ENCODE results near the gene BRSK1. TPM values are rescaled to one million over a fixed set of nuclear protein-coding genes. Genes with fewer than 3 reads are reported as not detected.

The BRSK1 gene
- total and polyA plus RNA-seq, 9 donors: 1.9 to 11.3 (median 4.8) TPM

DNA sequence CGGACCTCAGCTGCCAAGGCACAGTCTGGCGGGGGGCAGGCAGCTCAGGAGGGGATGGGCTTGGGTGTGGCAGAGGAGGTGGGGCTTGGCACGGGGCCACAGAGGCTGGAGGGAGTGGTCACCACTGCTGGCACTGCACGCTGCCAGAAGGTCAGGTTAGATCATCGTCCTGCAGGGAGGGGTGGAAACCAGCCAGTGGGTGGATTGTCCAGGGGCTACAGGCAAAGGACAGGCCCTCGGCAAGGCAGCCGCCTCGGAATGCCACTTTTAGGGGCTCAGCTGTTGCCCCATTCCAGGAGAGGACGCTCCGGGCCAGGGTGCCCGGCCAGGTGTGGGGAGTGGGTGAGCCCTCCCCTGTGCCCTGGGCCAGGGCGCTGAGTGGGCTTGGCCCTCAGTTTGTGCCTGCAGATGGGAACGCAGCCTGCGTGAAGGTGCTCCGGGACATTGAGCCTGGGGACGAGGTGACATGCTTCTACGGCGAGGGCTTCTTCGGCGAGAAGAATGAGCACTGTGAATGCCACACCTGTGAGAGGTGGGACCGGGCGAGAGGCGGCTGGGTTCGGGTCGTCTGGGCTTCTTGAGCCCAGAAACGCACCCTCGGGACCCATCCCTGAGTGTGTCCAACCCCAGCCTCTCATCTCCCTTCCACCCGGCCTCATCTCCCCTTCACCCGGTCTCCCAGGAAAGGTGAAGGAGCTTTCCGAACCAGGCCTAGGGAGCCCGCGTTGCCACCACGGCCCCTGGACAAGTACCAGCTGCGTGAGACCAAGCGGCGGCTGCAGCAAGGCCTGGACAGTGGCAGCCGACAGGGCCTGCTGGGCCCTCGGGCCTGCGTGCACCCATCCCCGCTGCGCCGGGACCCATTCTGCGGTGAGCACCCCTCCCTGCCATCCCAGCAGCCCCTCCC, 62.3 kb downstream of the BRSK1 start:
- Histone ChIP-seq H3K27me3 (no peaks in the 10 kb centered on the region), H3K4me3 (no peak overlapping the region), H3K4me1 (ENCODE audit: insufficient read depth) (peaks cover 3% of the 10 kb centered on the region), H3K36me3 (no peaks in the 10 kb centered on the region), H3K9me3 (no peaks in the 10 kb centered on the region), H3K27ac (no peak overlapping the region)
- WGBS, 3 donors: 81 to 84% (median 81%) methylated on average over 37 to 43 of the region's 43 CpGs
- DNase-seq: peak in 4 of 5 donors; percentile 50 to 69 (median 62)
- no peak for TF ChIP-seq POLR2A (IDR thresholded peaks at IDR 0.05)
- TF ChIP-seq, protein P1, sequence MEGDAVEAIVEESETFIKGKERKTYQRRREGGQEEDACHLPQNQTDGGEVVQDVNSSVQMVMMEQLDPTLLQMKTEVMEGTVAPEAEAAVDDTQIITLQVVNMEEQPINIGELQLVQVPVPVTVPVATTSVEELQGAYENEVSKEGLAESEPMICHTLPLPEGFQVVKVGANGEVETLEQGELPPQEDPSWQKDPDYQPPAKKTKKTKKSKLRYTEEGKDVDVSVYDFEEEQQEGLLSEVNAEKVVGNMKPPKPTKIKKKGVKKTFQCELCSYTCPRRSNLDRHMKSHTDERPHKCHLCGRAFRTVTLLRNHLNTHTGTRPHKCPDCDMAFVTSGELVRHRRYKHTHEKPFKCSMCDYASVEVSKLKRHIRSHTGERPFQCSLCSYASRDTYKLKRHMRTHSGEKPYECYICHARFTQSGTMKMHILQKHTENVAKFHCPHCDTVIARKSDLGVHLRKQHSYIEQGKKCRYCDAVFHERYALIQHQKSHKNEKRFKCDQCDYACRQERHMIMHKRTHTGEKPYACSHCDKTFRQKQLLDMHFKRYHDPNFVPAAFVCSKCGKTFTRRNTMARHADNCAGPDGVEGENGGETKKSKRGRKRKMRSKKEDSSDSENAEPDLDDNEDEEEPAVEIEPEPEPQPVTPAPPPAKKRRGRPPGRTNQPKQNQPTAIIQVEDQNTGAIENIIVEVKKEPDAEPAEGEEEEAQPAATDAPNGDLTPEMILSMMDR (IDR thresholded peaks at IDR 0.05): no peak
- no peak for TF ChIP-seq EP300 (IDR thresholded peaks at IDR 0.05)
- intact Hi-C loops (cut with DNase I): no loop called here

DNA sequence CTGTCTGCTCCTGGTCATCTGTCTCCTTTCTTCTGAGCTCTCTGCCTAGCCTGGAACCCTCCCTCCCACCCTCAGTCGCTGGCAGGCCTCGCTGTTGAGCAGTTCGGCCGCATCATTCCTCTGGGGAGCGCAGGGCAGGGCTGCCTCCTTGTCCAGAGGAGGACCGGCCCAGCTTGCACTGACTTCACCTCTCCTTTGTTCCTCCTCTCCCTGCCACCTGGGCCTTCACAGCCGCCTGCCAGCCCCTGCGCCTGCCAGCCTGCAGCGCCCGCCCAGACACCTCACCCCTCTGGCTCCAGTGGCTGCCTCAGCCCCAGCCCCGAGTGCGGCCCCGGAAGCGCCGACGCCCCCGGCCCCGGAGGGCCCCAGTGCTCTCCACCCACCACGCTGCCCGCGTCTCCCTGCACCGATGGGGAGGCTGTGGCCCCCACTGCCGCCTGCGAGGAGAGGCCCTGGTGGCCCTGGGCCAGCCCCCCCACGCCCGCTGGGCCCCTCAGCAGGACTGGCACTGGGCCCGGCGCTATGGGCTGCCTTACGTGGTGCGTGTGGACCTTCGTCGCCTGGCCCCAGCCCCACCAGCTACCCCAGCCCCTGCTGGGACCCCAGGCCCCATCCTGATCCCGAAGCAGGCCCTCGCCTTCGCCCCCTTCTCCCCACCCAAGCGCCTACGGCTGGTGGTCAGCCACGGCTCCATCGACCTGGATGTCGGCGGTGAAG, 63.1 kb downstream of the BRSK1 start:
- WGBS, 3 donors: 80 to 82% (median 82%) methylated on average over 37 to 41 of the region's 41 CpGs
- DNase-seq: peak in 1 of 5 donors; percentile 21
- no peak overlapping the region for H3K4me3 ChIP-seq
- H3K27me3 ChIP-seq: no peaks in the 10 kb centered on the region
- H3K36me3 ChIP-seq: no peaks in the 10 kb centered on the region
- TF ChIP-seq EP300 (IDR thresholded peaks at IDR 0.05): no peak
- no peak for TF ChIP-seq POLR2A (IDR thresholded peaks at IDR 0.05)
- TF ChIP-seq, protein P1 (IDR thresholded peaks at IDR 0.05): no peak
- intact Hi-C loops (cut with DNase I): no loop called here
- H3K9me3 ChIP-seq: no peaks in the 10 kb centered on the region
- H3K4me1 ChIP-seq (ENCODE audit: insufficient read depth): no peaks in the 10 kb centered on the region
- no peak overlapping the region for H3K27ac ChIP-seq

DNA sequence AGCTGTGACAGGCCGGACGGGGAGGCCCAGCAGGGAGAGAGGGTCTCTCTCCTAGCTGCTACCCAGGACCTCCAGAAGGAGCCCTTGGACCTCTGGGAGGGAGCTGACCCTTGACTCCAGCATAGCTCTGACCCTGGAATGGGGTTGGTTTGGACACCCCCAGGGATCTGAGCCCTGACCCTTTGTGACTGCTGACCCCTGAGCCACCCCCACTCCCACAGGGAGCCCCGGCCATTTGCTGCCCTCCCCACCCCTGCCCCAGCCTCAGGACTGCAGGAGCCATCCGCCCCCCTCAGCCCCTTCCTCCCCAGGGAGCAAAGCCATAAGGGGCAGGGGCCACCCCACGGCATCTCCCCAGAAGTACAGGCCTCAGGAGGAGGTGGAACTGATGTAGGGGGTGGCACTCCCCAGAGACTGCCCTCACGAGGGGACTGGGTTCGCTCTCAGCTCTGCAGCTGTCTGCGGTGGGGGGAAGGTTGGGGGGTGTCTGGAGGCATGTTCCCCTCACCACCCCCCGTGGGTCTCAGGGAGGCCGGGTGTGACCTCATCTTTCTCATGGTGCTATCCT, 63.7 kb downstream of the BRSK1 start:
- Histone ChIP-seq H3K4me3 (no peak overlapping the region), H3K4me1 (ENCODE audit: insufficient read depth) (no peaks in the 10 kb centered on the region), H3K9me3 (no peaks in the 10 kb centered on the region), H3K27ac (no peak overlapping the region), H3K27me3 (no peaks in the 10 kb centered on the region), H3K36me3 (no peaks in the 10 kb centered on the region)
- no peak for TF ChIP-seq EP300 (IDR thresholded peaks at IDR 0.05)
- no peak for TF ChIP-seq POLR2A (IDR thresholded peaks at IDR 0.05)
- TF ChIP-seq, protein P1 (IDR thresholded peaks at IDR 0.05): no peak
- intact Hi-C loops (cut with DNase I): no loop called here
- WGBS, 3 donors: 70 to 75% (median 72%) methylated on average over 10 of the region's 10 CpGs
- no peak for DNase-seq

DNA sequence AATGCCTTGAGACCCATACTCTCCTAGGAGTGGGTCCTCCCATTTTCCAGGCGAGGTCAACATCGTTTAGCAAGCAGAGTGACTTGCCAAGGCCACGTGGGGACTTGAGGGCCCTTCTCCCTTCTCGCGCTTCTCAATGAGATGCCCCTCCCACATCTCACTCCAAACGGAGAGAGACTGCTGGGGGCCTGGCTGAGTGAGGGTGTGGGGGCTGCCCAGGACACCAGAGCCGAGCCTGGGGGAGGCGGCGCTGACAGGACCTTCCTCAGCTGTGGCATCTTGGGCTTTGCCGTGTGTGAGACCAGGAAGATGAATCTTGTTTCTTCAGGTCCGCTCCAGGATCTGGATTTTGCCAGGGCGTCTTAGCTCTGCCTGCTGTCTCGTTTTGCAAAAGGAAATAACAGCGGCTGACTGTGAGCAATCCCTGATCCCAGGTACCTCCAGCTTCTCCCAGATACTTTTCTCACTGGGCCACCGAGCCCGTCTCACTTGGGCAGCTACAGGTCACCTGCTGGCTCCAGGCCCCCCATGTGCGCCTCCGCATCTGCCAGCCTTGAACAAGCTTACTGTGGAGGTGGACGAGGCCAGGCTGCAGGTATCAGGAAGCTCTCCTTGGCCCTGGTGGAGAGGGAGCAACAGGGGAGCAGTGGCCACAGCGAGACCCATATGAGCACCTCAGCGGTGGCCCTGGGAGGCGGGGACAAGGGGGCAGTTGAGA, 64.7 kb downstream of the BRSK1 start:
- Histone ChIP-seq H3K27ac (no peak overlapping the region), H3K27me3 (no peaks in the 10 kb centered on the region), H3K4me3 (no peak overlapping the region), H3K36me3 (no peaks in the 10 kb centered on the region), H3K4me1 (ENCODE audit: insufficient read depth) (no peaks in the 10 kb centered on the region), H3K9me3 (no peaks in the 10 kb centered on the region)
- TF ChIP-seq EP300 (IDR thresholded peaks at IDR 0.05): no peak
- TF ChIP-seq, protein P1 (IDR thresholded peaks at IDR 0.05): no peak
- TF ChIP-seq POLR2A (IDR thresholded peaks at IDR 0.05): no peak
- intact Hi-C loops (cut with DNase I): no loop called here
- no peak for DNase-seq
- WGBS, 3 donors: 57 to 63% (median 58%) methylated on average over 22 of the region's 22 CpGs
